Activated CD4-positive, alpha-beta T cell treated with anti-CD3 and anti-CD28 coated beads, Interleukin-2, amount 50 U/mL, for 1 hour (primary cell): ENCODE results near the gene GPR35.

Source experiments
- DNase-seq: peaks from one replicate; pipeline ENCODE4 v3.0.0-alpha.2; 2020

GPR35 gene

DNA sequence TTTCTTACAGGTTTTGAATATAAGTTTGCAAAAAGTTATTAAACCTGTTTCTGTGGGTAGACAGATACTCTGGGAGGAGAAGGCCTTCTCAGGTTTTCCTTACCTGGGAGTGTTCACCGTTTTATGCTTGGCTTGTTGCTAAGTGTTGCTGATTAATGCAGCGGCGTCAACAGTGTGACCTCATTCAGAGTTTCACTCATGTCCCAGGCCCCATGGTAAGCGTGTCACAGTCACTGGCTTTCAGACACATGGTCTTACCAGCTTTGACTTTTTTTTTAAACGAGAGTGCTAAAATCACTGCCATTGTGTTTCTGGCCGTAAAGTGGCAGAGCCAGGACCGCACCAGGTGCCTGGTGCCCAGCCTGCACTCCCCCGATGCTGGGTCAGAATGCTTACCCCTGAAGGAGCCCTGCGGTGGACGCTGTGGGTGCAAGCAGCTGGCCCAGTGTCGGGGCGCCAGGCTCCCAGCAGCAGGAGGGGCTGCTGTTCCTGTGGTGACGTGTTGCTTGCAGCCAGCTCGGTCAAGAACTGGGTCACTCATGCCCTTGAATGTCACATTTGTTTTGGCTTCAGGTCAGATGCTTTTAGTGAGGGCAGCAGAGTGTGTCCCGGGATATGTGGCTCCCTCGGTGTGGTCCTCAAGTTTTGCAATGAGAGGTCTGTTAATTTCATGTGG lies 35.3 kb upstream of the GPR35 start:
- no peak for DNase-seq

DNA sequence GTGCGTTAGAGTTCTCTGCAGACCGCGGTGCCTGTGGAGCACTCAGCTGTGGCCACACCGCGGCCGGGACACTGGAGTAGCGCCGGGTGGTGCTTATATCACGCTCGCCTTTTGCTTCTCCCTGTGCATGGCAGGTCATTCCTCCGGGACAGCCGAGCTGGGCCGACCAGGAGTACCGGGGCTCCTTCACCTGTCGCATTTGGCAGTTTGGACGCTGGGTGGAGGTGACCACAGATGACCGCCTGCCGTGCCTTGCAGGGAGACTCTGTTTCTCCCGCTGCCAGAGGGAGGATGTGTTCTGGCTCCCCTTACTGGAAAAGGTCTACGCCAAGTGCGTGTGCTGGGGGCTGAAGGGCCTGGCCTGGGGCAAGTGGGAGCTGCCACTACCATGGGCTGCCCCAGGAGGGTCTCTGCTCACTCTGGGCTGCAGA lies 34.6 kb upstream of the GPR35 start:
- no peak for DNase-seq

DNA sequence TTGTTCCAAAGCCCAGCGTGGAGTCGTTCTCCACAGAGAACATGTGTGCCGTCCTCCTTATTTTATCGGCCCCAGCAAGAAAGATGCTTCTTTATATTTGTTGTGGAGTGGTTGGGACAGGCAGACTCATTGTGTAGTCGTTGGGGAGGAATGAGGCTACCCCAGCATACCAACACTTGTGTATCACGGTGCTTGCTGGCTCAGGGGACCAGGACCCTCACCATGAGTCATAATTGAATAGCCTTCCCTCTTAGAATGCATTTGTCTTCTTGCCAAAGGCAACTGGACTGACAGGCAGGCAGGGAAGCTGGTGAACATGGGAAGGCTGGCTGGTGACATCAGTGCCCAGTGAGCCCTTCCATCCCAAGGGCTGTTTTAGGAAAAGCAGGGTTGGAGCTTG lies 34.1 kb upstream of the GPR35 start:
- no peak for DNase-seq

DNA sequence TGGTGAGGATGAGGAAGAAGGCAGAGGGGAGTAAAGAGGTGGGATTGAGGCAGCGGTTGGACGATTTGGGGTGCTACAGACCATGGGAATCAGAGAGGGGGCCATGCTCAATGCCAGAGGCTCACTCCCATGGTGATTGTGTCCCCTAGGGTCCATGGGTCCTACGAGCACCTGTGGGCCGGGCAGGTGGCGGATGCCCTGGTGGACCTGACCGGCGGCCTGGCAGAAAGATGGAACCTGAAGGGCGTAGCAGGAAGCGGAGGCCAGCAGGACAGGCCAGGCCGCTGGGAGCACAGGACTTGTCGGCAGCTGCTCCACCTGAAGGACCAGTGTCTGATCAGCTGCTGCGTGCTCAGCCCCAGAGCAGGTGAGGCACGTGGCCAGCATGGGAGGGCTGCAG lies 33.5 kb upstream of the GPR35 start:
- DNase-seq = no peak

DNA sequence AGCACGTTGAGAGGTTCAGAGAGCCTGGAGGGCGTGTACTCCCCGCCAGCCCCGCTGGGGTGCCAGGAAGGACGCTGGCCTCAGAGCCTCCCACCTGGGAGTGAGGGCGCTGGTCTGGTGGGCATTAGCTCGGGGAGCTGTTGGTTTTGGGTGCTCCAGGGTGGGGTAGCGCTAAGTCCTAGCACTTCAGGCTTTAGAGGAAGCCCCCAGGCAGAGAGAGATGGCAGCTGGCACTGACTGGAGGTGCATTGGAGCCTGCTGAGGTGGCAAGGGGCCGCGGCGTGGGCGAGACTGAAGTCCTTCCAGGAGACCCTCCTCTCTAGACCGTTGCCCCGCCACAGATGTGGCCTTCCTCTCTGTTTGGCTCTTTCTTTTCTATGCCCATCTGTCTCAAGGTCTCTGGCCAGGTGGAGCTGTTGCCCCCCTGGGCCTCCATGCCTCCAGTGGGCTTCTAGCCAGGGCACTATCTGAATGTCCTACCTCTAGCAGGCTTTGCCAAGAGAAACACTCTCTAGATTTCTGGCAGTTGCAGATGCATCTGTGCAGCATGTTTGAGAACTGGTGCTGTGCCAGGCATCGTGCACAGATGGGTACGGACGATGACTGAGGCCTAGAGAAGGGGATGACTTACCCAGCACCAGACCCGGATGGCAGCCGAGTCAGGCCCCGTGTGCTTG lies 32.1 kb upstream of the GPR35 start:
- no peak for DNase-seq

DNA sequence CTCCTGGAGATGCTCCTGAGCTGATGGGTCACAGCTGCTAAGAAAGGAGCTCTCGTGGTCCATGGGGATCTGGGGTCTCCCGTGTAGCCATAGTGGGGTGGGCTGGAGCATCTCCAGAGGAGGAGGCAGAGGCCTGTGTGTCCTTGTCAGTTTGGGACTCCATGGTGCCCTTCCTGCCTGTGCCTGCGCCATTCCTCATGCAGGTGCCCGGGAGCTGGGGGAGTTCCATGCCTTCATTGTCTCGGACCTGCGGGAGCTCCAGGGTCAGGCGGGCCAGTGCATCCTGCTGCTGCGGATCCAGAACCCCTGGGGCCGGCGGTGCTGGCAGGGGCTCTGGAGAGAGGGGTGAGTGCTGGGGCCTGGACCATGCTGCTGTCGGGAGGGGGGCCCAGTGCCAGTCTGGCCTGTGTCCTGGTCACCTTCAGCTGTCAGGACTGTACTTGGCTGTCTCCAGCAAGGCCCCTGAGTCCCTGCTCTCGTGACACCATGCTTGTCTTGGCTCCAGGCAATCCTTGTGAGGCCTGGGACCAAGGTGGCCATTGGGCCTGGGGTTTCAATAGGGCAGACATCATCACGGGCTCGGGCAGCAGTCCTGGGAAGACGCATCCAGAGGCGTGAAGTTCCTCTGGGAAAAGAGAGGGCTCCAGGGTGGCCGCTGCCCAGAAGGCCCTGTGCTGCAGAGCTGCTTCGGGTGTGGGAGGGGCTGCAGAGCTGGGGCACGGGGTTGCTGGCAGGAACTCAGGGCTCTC lies 31.4 kb upstream of the GPR35 start:
- no peak for DNase-seq

DNA sequence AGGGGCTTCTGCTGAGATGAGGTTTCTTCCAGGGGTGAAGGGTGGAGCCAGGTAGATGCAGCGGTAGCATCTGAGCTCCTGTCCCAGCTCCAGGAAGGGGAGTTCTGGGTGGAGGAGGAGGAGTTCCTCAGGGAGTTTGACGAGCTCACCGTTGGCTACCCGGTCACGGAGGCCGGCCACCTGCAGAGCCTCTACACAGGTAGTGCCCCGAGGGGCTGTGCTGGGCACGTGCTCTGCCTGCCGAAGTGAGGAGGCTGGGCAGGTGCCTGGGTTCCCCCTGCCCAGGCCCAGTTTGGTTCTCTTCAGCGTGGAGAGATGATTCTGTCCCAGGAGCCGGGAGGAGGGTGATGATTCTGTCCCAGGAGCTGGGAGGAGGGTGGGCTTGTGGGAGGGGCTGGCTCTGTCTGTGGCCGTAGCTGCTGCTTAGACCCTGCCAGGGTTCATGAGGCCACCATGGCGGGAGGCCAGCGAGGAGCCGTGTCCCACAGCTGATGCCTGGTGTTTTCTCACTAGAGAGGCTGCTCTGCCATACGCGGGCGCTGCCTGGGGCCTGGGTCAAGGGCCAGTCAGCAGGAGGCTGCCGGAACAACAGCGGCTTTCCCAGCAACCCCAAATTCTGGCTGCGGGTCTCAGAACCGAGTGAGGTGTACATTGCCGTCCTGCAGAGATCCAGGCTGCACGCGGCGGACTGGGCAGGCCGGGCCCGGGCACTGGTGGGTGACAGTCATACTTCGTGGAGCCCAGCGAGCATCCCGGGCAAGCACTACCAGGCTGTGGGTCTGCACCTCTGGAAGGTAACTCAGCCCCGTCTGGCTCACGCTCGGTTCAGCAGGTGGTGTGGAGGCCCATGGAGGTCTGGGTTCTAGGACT lies 30.5 kb upstream of the GPR35 start:
- no peak for DNase-seq

DNA sequence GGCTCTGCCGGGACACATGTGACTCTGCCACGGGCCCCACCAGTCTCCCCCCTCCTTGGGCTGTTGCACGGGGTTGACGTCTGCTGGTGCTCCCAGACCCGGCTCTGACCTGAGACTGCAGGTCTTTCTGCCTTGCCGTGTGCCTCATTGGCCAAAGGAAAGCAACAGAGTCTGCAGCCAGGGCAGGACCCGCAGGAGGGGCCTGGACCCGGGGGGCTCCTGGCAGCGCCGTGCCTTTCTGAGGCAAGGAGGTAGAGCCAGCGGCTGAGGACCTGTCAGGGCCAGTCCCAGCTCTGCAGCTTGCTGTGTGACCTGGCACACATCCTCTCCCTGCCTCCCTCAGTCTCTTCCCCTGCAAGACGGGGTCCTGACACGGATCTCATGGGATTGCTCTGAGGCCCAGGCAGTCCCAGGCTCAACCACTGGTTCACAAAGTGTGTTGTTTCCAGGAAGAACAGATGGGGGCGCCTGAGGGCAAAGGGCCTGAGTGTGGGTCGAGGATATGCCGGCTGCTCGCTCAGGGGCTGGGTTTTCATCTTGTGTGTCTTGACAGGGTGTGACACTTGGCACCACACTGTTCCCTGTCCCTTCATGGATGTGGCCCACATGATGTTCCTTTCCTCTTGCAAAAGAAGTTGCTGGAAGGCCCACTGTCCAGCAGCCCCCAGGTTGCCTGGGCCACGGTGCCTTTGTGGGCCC lies 29.8 kb upstream of the GPR35 start:
- no peak for DNase-seq

DNA sequence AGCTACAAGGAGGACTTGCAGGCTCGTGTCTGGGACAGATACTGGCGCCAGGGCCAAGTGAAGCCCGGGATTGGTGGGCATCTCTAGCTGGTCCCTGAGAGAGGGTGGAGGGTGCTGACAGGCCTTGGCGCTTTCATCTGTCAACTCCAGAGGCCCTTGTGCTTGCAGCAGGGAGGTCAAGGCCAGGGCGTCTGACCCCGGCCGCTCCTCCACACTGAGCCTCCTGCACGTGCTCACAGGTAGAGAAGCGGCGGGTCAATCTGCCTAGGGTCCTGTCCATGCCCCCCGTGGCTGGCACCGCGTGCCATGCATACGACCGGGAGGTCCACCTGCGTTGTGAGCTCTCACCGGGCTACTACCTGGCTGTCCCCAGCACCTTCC lies 29.2 kb upstream of the GPR35 start:
- no peak for DNase-seq

DNA sequence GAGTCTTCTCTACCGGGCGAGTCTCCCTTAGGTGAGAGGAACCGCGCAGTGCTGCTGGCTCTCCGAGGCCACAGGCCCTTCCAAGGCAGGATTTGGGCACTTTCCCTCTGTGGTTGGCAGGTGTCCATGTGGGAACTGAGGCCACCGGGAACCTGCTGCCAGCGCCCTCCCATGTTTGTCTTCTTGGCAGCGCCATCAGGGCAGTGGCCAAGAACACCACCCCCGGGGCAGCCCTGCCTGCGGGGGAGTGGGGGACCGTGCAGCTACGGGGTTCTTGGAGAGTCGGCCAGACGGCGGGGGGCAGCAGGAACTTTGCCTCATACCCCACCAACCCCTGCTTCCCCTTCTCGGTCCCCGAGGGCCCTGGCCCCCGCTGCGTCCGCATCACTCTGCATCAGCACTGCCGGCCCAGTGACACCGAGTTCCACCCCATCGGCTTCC lies 28.8 kb upstream of the GPR35 start:
- no peak for DNase-seq

DNA sequence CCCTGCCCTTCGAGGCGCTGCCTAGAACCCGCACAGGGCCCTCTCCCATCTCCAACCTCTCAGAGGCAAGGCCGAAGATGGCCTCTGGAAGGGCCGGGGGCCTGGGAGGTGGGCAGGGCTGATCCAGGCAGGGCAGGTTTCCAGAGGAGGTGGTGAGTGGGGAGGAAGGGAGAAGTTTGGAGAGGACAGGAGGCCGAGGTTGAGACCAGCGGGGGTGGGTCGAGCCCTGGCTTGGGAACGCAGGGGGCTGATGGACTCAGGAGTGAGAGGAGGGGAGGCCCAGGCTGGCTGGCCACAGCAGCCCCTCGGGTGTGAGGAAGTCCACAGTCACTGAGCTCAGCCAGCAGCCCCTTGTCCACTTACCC lies 28.2 kb upstream of the GPR35 start:
- DNase-seq = no peak

DNA sequence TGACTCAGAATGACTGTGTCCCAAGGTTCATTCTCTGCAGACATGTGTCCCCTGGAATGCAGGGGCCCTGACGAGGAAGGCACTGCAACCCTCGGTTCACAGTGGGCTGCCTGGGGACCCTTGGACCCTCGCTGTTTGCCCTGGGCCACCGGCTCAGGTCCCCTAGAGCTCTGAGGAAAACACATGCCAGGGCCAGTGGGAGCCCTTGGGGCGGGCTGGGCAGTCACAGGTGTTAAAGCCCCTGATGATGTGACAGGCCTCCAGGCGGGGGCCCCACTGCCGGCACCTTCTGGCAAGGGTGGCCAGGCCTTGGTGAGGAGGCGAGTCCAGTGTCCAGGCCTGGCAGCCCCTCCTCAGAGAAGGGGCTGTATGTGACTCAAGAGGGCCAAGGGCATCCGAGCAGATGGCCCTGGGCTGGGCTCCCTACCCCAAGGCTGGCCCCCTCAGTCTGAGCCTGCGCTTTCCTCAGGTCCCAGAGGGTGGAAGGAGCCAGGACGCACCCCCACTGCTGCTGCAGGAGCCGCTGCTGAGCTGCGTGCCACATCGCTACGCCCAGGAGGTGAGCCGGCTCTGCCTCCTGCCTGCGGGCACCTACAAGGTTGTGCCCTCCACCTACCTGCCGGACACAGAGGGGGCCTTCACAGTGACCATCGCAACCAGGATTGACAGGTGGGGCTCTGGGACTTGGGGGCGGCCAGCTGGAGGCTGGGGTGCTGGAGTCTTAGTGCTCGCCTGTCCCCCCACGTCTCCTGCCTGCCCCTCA lies 27.7 kb upstream of the GPR35 start:
- DNase-seq = no peak

DNA sequence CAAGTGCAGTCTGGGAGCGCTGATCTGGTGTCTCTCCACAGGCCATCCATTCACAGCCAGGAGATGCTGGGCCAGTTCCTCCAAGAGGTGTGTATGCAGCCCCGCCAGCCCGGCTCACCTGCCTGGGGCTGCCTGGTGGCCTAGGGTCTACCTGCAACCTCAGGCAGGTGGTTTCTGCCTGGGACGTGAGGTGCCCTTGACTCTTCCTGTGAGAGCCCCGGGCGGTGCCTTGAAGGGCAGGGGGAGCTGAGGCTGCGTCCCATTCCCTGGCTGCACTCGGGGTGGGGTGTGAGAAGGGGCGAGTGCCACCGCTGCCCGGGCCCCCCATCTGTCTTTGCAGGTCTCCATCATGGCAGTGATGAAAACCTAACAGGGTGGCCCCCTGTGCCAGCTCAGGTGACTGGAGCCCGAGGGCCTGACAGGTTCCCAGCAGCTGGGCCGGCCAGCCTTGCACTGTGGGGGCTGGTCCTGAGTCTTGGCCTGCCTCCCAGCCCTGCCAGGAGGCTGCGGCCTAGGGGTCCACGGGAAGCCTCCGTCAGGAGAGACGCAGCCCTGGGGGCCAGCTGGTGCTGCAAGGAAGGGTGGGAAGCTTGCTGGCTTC lies 26.9 kb upstream of the GPR35 start:
- DNase-seq = no peak

DNA sequence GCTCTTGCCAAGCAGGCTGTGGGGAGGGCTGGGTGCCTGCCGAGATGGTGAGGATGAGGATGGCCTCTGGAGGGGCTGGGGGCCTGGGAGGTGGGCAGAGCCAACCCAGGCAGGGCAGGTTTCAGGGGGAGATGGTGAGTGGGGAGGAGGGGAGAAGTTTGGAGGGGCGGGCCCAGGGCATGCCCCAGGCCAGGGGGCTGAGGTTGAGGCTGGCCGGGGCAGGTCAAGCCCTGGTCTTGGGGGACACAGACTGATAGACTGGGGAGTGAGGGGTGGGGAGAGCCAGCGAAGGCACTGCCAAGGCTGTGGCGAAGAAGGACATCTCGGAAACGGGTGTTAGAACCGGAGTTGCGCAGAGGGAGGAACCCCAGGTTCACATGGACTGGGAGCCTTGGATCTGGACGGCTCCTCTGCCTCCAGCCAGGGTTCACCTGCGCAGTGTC lies 26.1 kb upstream of the GPR35 start:
- DNase-seq = no peak

DNA sequence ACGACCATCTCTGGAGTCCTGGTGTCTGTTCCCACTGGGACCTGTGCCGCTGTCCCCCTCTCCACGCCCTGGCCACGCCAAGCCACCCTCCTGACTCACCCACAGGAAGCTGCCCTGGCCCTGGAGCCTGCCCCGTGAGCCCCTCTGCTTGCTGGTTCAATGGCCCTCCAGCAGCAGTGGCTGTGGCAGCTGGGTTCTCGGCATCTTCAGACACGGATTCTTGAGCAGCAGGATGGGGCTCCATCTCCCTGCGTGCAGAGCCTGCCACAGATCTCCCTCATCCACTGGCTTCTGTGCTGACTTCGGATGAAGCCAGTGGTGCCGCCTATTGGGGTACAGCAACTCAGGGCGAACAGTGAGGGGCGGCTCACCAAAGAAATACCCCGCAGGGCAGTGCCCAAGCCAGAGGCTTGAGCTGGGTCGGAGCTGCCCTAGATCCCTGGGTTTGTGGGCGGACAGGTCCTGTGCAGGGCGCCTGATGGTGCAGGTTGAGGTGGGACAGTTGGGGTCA lies 24.8 kb upstream of the GPR35 start:
- no peak for DNase-seq

DNA sequence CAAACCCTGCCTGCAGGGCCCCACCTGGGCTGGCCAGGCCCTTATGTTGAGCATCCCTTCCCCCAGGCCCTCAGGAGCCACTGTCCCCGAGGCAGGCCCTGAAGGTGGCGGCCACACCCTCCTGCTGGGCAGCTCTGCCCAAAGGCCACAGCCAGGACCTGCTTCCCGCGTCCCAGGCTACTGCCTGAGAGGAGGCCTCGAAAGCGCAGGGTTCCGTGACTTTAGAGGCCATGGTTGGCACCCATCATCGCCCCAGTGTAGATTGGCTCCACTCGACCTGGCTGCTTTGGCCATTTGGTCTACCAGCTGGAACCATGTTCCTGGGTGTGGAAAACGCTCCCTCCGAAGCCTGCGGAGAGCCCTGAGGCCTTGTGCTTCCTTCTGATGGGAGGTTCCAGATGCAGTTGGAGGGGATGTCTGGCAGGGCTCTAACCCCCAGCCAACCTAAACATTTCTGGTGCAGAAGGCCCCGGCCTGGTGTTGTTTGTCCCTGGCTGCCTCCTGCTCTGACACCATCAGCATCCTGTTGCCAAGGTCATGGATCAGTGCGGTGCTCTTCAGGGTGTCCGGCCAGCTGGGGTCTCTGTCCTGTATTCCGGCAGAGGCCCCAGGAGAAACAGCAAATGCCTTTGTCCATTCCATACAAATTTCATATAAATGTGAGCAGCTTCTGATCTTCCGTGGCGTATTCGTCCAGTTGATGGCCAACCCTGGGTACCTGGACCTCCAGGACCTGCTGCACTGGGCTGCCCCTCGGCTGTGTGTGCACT lies 24.0 kb upstream of the GPR35 start:
- DNase-seq = no peak

DNA sequence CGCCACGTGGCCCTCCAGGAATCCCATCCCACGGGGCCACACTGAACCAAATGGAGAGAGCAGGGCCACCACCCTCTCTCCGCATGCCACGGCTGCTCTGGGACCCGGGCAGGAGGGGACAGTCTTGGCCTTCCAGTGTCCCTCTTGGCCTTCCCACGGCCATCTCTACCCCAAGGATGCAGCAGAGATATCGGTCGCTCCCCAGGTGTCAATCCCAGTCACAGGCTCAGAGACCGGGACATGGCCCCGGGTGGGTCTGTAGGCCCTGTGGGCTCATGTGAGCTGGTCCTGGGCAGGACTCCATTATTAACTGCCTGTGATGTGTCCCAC lies 23.5 kb upstream of the GPR35 start:
- no peak for DNase-seq

DNA sequence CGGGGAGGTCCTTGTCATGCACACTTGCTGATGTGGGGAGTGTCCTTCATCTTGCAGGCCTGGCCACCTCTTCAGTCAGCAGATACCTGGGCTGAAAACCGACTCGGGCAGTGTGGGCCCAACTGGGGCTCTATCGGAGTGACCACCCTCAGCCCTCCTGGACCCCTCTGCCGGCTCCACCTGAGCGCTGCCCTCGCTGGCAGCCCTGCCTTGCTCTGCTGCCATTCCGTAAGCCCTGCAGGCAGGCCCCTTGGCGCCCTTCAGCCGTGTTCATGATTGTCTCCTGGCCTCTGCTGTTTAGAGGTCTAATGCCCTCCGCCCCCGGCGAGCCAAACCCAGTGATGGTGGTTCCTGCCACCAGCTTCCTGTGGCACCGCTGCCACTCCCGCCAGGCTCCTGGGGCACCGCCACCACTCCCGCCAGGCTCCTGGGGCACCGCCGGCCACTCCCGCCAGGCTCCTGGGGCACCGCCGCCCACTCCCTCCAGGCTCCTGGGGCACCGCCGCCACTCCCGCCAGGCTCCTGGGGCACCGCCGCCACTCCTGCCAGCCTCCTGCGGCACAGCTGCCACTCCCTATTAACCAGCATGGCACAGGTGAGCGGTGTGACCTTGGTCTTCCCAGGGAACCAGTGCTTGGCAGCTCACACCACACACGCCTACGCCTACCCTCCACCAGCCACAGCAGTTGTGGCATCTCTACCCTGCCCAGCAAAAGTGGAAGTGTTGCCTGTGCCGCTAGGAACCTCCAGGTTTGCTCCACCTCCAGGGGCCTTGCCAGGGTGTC lies 22.8 kb upstream of the GPR35 start:
- DNase-seq = no peak

DNA sequence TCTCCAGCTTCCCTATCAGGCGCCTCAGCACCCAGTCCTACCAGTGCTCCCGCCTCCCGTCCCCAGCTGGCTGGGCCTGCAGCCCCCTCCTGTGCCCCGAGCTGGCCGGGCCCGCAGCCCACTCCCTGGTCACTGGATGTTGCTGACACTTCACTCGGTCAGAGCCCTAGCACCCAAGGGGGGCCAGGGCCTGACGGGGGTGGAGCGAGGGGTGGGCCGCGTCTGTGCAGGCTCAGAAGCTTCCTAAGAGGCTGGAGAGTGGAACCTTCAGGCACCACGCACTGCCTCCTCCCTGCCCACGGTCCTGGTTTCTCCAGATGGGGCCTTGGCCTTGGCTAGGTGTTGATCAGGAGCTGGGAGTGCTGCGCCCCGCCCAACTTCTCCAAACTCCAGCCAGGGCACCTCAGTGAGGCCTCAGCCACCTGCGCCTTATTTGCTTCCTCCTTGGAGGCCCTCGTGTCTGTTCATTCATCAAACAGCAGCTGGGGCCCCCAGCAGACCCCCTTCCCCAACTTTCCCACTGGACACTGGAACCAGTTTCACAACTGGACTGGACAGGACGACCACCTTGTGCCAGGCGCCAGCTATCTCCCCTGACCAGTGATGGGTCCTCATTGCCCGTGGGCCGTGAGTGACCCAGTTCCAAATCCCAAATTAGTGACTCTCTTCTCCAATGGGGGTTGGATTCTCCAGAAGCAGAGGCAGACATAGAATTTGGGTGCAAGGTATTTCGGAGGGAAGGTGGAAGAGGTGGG lies 22.0 kb upstream of the GPR35 start:
- DNase-seq = no peak
